Superior temporal gyrus (tissue), 1 donor: ENCODE results near the gene LMLN.
"Not testable (repeated sequence)": the region's sequence is repeated elsewhere in the genome, so short reads cannot be mapped to it uniquely, and the experiment has no call there.

ENCODE experiments used
- DNase-seq: peaks from one replicate; pipeline ENCODE4 v3.0.0-alpha.2; 2016; ENCODE audit errors: extremely low spot score

Gene LMLN

DNA sequence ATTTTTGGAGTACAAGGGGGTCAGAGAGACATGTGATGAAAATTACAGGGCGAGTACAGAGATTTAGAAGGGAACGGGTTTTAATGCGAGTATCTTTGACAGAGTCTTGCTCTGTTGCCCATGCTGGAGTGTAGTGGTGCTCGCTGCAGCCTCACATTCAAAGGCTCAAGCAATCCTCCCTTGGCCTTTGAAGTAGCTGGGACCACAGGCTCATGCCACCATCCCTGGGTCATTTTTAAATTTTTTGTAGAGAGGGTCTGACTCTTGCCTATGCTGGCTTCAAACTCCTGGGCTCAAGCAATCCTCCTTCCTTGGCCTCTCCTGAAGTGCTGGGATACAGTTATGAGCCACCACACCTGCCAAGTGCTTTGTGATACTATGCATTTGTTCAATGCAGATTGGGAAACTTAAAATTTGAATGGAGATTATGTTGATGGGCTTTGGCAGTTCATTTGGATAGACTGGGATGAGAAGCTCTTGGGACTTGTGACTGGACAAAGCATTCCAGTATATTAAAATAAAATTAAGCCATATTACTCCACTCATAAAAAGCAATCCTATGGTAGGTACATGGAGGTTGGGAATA is 4.0 kb upstream of the LMLN start:
- no peak for DNase-seq

DNA sequence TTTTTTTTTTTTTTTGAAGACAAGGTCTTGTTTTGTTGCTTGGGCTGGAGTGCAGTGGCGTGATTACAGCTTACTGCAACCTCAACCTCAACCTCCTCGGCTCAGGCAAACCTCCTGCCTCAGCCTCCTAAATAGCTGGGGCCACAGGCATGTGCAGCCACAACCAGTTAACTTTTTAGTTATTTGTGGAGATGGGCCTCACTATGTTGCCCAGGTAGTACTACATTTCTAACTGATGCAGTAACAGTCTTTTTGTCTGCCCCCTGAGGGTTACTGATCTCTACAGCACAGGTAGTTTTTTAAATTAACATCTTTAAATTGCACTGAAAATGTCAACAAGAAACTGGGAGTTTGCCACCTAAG is 3.4 kb upstream of the LMLN start:
- DNase-seq = no peak

DNA sequence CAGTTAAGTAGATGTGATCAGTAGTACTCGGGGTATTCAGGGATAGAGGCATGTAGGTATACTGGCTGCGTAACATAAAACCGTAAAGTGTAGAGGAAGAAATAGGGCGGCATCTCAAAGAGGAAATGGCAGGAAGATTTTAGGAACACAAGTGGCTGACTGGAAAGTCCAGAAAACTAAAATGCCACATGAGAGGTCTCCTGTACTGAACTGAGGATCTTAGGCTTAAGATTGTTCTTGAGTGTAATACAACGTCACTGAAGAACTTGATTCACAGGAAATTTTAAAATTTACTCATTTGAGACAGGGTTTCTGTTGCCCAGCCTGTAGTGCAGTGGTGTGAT is 2.3 kb upstream of the LMLN start:
- DNase-seq = no peak

DNA sequence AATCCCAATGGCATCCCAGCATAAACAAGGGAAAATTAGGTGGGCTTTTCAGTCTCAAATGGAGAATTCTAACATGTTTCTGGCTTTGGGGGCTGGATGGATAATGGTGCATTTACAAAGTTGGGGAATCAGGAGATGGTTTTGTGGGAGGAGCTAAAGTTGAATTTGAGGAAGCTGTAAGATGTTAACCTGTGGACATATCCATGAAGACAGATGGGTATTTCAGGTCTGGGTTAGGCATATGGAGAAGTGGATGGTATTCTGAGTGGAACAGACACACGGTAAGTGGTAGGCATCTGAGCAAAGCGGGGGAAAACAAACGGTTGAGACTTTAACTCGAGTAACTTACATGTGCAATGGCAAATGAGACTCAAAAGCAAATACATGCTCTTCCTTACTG is 1.7 kb upstream of the LMLN start:
- no peak for DNase-seq

DNA sequence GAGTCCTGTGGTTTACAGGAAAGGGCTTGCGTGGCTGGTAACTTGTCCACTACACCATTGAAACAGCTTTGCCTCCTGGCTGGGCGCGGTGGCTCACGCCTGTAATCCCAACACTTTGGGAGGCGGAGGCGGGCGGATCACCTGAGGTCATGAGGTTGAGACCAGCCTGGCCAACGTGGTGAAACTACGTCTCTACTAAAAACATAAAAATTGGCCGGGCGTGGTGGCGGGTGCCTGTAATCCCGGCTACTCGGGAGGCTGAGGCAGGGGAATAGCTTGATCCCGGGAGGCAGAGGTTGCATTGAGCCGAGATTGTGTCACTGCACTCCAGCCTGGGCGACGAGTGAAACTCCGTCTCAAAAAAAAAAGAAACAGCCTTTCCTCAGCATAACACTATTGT is 1.2 kb upstream of the LMLN start:
- DNase-seq = not testable (repeated sequence)

DNA sequence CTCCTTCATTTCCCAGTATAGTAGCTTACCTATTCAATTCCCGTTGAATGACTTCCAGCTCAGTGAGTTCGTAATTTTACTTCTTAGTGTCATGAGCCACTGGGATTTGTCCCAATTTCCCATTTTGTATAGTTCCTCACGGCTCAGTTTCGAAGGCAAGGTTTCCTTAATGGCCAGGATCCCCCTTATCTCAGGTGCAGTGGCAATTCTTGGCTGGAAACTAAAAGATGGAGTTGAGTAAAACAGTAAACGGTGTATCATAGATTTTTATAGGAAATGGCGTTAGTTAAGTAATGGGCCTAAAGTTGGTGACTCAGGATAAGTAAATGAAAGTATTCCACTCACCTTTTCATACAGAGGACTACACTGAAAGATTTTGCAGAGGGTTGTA is 522 bp upstream of the LMLN start:
- DNase-seq = no peak

DNA sequence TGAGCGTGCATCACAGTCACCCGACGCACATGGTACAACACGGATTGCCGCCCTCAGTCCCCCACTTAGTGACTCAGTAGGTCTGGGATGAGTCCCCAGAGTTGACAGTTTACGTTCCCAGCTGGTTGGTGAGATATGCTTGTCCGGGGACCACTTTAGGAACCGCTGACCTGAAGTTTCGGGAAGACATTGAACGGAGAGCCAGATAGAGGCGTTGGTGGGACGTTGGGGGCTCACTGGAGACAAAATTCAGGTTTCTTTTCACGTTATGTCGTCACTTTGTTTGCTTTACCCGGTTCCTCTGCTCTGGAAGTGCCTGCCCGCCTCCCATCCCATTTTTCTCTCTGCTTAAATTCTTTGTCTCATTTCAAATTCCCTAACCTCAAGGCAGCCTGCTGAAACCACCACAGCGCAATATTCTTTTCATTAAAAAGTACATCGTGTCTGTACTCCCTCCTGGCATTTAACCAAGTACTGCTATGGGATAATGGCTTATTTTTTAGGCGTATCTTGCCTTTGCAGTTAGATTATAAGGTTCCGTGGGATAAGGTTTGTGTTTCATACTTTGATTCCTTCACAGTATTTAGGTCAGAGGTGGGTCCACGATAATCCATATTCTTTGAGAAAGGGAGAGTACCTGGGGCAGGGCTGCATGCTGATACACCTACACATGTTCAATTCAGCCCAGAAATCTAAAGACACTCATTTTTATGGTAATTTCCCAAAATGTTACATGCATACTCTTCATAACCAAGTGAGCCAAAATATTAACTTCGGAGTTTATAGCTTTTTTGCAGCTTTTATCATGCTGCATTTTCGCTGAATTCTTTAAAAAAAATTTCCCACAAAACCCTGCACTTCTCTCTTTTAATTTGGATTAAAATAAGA is 921 bp downstream of the LMLN start:
- DNase-seq = no peak

DNA sequence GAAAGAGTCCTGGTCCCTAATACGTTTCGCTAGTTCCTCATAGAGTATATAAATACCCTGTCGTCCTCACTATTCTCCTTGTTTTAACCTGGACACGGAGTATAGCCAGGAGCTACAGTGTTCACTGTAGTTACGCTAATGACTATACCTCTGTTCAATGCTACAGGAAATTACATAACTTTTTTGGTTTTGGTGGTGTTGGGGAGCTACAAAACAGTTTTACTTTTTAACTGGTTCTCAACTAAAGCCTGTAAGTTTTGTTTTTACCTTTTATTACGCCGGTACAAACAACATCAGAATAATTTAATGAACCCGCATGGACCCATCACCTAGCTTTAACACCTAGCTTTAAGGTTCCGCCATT is 1.5 kb downstream of the LMLN start:
- DNase-seq = no peak

DNA sequence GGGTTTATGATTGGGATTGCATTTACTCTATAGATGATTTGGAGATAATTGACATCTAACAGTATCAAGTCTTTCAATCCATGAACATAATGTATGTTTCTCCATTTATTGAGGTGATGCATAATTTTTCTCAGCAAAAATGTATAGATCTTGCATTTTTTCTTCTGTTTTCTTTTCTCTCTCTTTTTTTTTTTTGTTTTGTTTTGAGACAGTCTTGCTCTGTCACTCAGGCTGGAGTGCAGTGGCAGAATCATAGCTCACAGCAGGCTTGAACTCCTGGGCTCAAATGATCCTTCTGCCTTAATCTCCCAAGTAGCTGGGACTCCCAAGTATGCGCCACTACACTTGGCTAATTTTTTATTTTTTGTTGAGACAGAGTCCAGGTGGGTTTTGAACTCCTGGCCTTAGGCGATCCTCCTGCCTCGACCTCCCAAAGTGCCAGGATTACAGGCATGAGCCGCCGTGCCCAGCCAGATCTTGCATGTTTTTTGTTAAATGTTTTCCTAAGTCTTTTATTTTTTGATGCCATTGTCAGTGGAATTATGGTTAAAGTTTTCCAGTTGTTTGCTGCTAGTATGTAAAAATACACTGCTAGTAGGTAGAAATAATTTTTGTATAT is 3.1 kb downstream of the LMLN start:
- DNase-seq = no peak

DNA sequence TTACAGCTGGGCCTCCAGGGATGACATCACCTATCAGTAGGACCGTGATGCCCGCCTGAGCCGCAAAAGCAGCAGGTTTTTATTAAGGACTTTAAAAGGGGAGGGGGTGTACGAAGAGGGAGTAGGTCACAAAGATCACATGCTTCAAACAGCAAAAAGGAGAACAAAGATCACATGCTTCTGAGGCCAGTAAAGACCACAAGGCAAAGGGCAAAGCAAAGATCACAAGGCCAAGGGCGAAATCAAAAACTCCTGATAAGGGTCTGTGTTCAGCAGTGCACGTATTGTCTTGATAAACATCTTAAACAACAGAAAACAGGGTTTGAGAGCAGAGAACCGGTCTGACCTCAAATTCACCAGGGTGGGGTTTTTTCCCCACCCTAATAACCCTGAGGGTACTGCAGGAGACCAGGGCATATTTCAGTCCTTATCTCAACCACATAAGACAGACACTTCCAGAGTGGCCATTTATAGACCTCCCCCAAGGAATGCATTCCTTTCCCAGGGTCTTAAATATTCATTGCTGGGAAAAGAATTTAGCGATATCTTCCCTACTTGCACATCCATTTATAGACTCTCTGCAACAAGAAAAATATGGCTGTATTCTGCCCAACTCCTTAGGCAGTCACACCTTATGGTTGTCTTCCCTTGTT is 7.4 kb downstream of the LMLN start:
- not testable (repeated sequence) for DNase-seq

DNA sequence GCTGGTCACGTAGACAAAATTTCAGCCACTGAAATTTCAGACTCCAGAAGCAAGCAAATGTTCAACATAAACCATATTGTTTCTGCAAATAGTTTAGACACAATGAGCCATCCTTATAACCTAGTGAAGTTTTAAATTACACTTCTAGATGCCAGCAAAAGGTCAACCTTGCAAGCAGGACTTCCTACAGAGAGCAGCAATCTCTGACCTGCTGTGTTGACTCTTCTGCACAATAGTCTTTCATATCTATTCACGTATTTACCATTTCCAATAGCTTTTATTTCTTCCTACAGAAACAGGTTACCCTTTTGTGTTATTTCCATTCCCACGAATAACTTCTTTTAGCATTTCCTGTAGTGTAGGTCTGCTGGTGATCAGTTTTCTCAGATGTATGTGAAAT is 10.6 kb downstream of the LMLN start:
- DNase-seq = no peak

DNA sequence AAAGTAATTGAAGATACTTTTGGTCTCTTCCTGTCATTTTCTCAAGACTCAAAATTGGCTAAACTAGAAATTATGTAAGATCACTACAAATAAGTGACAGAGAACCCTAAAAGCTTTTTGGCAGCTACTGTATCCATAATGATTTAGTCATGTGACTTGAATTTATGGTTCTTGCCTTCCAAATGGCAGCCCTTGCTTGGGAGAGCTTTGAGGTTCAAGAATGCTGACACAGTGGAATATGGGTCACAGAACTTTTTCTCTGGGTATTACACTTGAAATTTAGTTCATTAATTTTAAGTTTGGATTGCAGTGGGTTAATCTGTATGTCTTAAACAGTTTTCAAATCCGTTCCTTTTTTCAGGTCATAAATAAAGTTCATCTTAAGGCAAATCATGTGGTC is 14.0 kb downstream of the LMLN start:
- DNase-seq = no peak

DNA sequence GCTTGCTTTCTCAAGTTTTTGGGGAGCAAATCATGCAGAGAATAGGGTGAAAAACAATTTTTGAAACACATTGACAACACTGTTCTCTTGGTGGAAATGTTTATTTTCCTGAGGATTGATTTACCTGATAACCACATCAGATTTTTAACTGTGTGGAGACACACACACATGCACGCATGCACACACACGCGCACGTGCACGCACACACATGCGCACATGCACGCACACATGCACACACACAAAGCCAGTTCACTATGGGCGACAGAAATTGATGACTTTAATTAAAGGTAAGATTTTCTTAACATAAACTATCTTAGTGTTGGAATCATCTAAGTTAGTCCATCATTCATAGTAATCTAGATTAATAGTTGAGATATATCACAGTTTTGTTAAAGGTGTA is 15.3 kb downstream of the LMLN start:
- no peak for DNase-seq

DNA sequence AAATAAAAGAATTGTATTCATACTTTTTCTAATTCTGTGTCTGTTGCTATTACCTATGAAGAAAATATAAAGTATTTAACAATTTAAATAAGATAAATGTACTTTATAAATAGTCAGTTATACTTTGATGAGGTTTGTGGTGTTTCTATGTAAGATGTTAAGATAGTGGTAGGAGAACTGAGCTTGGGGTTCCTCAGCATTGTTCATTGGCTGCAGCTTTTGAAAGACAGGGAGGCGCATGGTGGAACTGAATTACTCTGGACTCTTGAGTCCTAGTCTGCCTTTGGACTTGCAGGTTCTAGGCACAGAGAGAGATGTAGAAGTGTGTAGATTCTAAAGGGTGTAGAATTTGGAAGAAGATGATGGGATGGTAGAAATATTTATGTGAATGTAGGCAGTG is 23.1 kb downstream of the LMLN start:
- DNase-seq = no peak

DNA sequence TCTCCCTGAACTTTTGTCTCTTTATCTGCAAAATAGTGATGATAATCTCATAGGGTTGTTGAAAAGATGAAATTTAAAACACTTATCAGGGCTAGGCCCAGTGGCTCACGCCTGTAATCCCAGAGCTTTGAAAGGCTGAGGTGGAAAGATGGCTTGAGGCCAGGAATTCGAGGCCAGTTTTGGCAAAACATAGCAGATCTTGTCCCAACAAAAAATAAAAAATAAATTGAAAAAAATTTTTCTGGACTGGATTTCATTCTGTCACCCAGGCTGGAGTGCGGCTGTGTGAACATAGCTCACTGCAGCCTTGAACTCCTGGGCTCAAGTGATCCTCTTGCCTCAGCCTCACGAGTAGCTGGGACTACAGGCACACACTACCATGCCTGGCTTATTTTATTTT is 29.6 kb downstream of the LMLN start:
- no peak for DNase-seq

DNA sequence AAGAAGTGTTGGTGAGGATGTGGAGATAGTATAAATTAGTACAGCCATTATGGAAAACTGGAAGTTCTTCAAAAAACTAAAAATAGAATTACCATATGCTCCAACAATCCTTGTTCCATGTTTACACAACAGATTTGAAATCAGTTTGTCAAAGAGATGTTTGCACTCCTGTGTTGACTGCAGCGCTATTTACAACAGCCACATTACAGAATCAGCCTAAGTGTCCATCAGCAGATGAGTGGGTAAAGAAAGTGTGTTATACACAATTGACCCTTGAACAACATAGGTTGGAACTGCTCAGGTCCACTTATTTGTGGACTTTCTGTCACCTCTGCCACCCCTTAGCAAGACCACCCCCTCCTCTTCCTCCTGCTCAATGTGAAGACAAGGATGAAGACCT is 34.7 kb downstream of the LMLN start:
- DNase-seq = no peak

DNA sequence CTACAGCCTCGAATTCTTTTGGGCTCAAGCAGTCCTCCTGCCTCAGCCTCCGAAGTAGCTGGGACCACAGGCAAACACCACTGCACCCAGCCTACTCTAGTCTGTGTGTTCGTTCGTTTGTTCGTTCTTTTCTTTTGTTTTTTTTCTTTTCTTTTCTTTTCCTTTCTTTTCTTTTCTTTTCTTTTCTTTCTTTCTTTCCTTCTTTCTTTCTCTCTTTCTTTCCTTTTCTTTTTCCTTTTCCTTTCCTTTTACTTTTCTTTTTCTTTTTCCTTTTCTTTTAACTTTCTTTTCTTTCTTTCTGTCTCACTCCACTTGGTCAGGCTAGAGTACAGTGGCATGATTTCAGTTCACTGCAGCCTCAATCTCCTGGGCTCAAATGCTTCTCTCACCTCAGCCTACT is 36.8 kb downstream of the LMLN start:
- DNase-seq = no peak

DNA sequence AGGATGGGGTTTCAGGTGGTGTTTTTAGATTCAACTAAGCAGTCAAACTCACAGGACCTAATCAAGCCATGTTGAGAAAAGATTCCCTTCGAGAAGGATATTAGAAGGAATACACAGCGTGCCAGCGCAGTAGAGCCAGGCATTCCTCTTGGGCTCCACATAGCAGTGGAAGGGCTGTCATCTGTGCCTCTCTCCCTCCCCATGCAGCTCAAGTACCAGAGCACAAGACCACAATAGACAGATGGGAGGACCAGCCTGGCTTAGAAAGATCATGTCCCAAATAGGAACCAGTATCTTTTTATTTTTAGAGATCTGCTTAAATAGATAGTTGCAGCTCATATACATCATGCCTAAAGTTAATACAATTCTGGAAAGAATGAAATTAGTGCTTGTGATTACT is 37.9 kb downstream of the LMLN start:
- DNase-seq = no peak

DNA sequence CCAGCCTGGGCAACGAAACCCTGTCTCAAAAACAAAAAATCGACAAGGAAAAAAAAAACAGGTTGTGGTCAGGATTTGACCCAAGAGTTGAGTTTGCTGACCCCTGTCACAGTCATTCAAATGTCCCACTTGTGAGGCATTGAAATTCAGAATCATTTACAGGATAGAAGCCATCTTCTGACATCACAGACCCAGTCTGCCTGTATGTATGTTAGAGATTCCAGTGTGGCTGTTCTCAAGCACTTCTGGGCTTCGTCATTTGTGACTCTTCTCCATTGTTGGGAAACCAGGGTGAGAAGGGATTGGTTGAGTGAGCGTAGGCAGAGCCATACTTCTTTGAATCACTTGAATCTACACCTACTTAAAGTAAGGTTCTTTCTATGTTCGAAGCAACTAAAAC is 57.1 kb downstream of the LMLN start:
- no peak for DNase-seq

DNA sequence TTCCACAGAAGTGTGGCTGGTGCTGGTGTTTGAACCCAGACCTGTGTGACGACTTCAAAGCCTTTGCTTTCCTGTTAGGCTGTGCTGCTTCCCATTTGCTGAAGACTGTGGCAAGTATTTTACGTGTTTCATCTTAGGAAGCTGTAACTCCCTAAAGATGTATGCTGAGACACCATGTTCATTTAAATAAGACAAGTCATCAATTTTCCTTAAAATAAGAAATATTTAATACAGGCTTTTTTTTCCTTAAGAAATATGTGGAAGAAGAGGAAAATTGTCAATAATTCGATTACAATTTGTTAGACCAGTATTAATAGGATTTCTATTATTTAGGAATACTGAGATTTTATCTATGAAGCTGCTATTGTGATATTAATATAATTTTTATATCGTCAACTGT is 58.4 kb downstream of the LMLN start:
- DNase-seq = no peak

DNA sequence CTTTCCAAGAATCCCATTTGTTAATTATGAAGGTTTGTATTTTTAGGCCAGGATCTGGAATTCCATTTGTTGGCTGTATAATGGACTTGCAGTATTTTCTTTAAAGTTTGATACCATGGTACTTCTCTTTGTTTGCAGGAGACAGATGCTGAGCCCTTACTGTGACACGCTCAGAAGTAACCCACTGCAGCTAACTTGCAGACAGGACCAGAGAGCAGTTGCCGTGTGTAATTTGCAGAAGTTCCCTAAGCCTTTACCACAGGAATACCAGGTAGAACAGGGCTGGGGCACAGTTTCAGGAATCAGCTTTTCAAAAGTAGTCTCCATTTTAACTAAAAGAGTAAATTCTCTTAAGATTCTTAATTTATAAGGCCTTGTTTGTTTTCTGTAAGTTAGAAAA is 59.1 kb downstream of the LMLN start:
- DNase-seq = no peak

DNA sequence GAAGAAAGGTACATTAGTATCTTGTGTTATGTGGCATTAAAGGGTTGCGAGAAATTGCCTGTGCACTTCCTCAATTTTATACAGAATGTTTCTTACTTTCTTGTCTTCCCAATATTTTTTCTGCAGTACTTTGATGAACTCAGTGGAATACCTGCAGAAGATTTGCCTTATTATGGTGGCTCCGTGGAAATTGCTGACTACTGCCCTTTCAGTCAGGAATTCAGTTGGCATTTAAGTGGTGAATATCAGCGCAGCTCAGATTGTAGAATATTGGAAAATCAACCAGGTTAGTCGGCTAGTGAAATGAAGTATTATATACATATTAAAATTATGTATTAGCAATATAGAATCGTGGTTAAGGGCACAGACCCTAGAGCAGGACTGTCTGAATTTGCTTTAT is 61.3 kb downstream of the LMLN start:
- no peak for DNase-seq

DNA sequence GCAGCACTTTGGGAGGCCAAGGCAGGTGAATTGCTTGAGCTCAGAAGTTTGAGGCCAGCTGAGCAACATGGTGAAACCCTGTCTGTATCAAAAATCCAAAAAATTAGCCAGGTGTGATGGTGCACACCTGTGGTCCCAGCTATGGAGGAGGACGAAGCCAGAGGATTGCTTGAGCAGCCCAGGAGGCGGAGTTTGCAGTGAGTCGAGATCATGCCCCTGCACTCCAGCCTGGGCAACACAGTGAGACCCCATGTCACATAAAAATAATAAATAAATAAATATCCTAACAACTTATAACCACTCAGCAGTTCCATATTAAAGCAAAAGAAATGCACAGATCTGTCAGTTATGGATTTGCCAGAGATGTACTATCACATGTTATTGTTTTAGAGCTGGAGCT is 62.6 kb downstream of the LMLN start:
- no peak for DNase-seq
